HG03378 (cell line): ENCODE measurements around the gene SCFD2.

Source experiments
- ATAC-seq: cut with Tn5 transposase; IDR thresholded peaks from one replicate; pipeline ENCODE4 v1.9.1; 2021; ENCODE audit warnings: mild to moderate bottlenecking, moderate library complexity; ENCODE audit not compliant: unreplicated experiment

Gene SCFD2

GRCh38 chr4:52942936-52943335 is 422.9 kb downstream of the SCFD2 start:
- ATAC-seq, result no peak

- ATAC-seq, result no peak
Measured at GRCh38 chr4:52941450-52941849, 424.4 kb downstream of the SCFD2 start.

GRCh38 chr4:52939739-52940138 is 426.1 kb downstream of the SCFD2 start:
- ATAC-seq, result no peak

- ATAC-seq, result no peak
Measured at GRCh38 chr4:52939325-52939724, 426.5 kb downstream of the SCFD2 start.

- no peak for ATAC-seq
Measured at GRCh38 chr4:52937829-52938228, 428.0 kb downstream of the SCFD2 start.

- no peak for ATAC-seq
Measured at GRCh38 chr4:52936729-52937128, 429.1 kb downstream of the SCFD2 start.

GRCh38 chr4:52935317-52935716 is 430.5 kb downstream of the SCFD2 start:
- ATAC-seq, result no peak

GRCh38 chr4:52933738-52934137 is 432.1 kb downstream of the SCFD2 start:
- ATAC-seq, result no peak

- no peak for ATAC-seq
Measured at GRCh38 chr4:52932591-52933470, 433.0 kb downstream of the SCFD2 start.

- ATAC-seq, result no peak
Measured at GRCh38 chr4:52931243-52931642, 434.6 kb downstream of the SCFD2 start.

GRCh38 chr4:52926196-52926974 is 439.5 kb downstream of the SCFD2 start:
- no peak for ATAC-seq

GRCh38 chr4:52925531-52925968 is 440.3 kb downstream of the SCFD2 start:
- no peak for ATAC-seq

GRCh38 chr4:52919461-52919860 is 446.4 kb downstream of the SCFD2 start:
- no peak for ATAC-seq

- no peak for ATAC-seq
Measured at GRCh38 chr4:52917817-52918216, 448.0 kb downstream of the SCFD2 start.

- no peak for ATAC-seq
Measured at GRCh38 chr4:52915730-52916300, 450.0 kb downstream of the SCFD2 start.

GRCh38 chr4:52915191-52915590 is 450.7 kb downstream of the SCFD2 start:
- no peak for ATAC-seq

GRCh38 chr4:52914051-52914605 is 451.7 kb downstream of the SCFD2 start:
- no peak for ATAC-seq

GRCh38 chr4:52912608-52913007 is 453.3 kb downstream of the SCFD2 start:
- no peak for ATAC-seq

GRCh38 chr4:52911684-52912294 is 454.1 kb downstream of the SCFD2 start:
- peak; percentile 76 for ATAC-seq

GRCh38 chr4:52910115-52910514 is 455.7 kb downstream of the SCFD2 start:
- ATAC-seq, result no peak

- no peak for ATAC-seq
Measured at GRCh38 chr4:52907510-52907909, 458.4 kb downstream of the SCFD2 start.
